ENCODE results near the gene PARS2.

The PARS2 gene

GRCh38 chr1:54710434-54710833, 53.9 kb downstream of the PARS2 start:
- intact Hi-C loops (cut with DNase I): no loop called here
- DNase-seq: no peak

- intact Hi-C loops (cut with DNase I): no loop called here
Observed at GRCh38 chr1:54709547-54710292, 54.6 kb downstream of the PARS2 start.

GRCh38 chr1:54708385-54708784, 55.9 kb downstream of the PARS2 start:
- no peak for DNase-seq
- intact Hi-C loops (cut with DNase I): no loop called here

More at GRCh38 chr1:54709547-54710292, 54.6 kb downstream of the PARS2 start:
- no peak for DNase-seq
